Activated naive CD8-positive, alpha-beta T cell treated with anti-CD3 and anti-CD28 coated beads, Interleukin-2, amount 50 U/mL, for 24 hours (primary cell): ENCODE data around the gene CES2.
"Not testable (repeated sequence)": the region's sequence is repeated elsewhere in the genome, so short reads cannot be mapped to it uniquely, and the experiment has no call there.

Experiments
- ATAC-seq: fragments of 150-1000 bp; cut with Tn5 transposase; one replicate; pipeline ENCODE4 v1.10.0; 2021
- DNase-seq: peaks from one replicate; pipeline ENCODE4 v3.0.0; 2021
- H3K27ac Mint-ChIP-seq: one replicate; pipeline ENCODE4 v1.8.0; 2021; ENCODE audit warnings: mild to moderate bottlenecking, mixed read lengths
- H3K27me3 Mint-ChIP-seq: one replicate; pipeline ENCODE4 v1.8.0; 2021; ENCODE audit warnings: mixed read lengths
- H3K36me3 Mint-ChIP-seq: one replicate; pipeline ENCODE4 v1.8.0; 2021; ENCODE audit warnings: low read depth, mixed read lengths
- H3K4me1 Mint-ChIP-seq: one replicate; pipeline ENCODE4 v1.8.0; 2021; ENCODE audit warnings: mixed read lengths
- H3K4me3 Mint-ChIP-seq: one replicate; pipeline ENCODE4 v1.8.0; 2021; ENCODE audit warnings: mild to moderate bottlenecking, moderate library complexity, mixed read lengths
- H3K9me3 Mint-ChIP-seq: one replicate; pipeline ENCODE4 v1.8.0; 2021; ENCODE audit warnings: mixed read lengths

Gene CES2

GRCh38 chr16:66976746-66977145 lies 41.4 kb downstream of the CES2 start:
- Mint-ChIP-seq H3K36me3 (no peaks in the 10 kb centered on the region), H3K27ac (no peak overlapping the region), H3K9me3 (no peaks in the 10 kb centered on the region), H3K27me3 (peaks cover 10% of the 10 kb centered on the region), H3K4me3 (no peak overlapping the region), H3K4me1 (peaks cover 29% of the 10 kb centered on the region)
- ATAC-seq (no peak), DNase-seq (no peak)

GRCh38 chr16:66977341-66978113 lies 42.2 kb downstream of the CES2 start:
- ATAC-seq, result peak; percentile 99
- Mint-ChIP-seq H3K36me3 (no peaks in the 10 kb centered on the region), H3K9me3 (no peaks in the 10 kb centered on the region), H3K4me3 (no peak overlapping the region), H3K27ac (peak overlapping the region; percentile 19), H3K27me3 (peaks cover 10% of the 10 kb centered on the region), H3K4me1 (peaks cover 35% of the 10 kb centered on the region)
- DNase-seq, result peak; percentile 94

- peaks cover 10% of the 10 kb centered on the region for H3K27me3 Mint-ChIP-seq
- DNase-seq (no peak), ATAC-seq (no peak)
- no peaks in the 10 kb centered on the region for H3K9me3 Mint-ChIP-seq
- no peak overlapping the region for H3K4me3 Mint-ChIP-seq
- peaks cover 48% of the 10 kb centered on the region for H3K4me1 Mint-ChIP-seq
- no peak overlapping the region for H3K27ac Mint-ChIP-seq
- no peaks in the 10 kb centered on the region for H3K36me3 Mint-ChIP-seq
These were observed 43.8 kb downstream of the CES2 start for GRCh38 chr16:66979011-66979717.

- ATAC-seq, result no peak
- Mint-ChIP-seq H3K9me3 (no peaks in the 10 kb centered on the region), H3K27ac (peak overlapping the region; percentile 98), H3K4me3 (no peak overlapping the region), H3K36me3 (peaks cover 4% of the 10 kb centered on the region), H3K27me3 (no peaks in the 10 kb centered on the region), H3K4me1 (peaks cover 53% of the 10 kb centered on the region)
- no peak for DNase-seq
These were observed 47.7 kb downstream of the CES2 start for GRCh38 chr16:66983033-66983432.

GRCh38 chr16:66984892-66985311 lies 49.6 kb downstream of the CES2 start:
- Mint-ChIP-seq H3K4me3 (peak overlapping the region; percentile 55), H3K9me3 (no peaks in the 10 kb centered on the region), H3K36me3 (peaks cover 4% of the 10 kb centered on the region), H3K27me3 (no peaks in the 10 kb centered on the region), H3K4me1 (peaks cover 52% of the 10 kb centered on the region), H3K27ac (peak overlapping the region; percentile 98)
- ATAC-seq, result peak; percentile 90
- DNase-seq, result peak; percentile 67

- peaks cover 4% of the 10 kb centered on the region for H3K36me3 Mint-ChIP-seq
These were observed 51.2 kb downstream of the CES2 start for GRCh38 chr16:66986559-66986958.

GRCh38 chr16:66988197-66988788 lies 53.0 kb downstream of the CES2 start, which contains the start of gene CES4A:
Gene CES4A (plus strand): TSS chr16:66988589. CDS start chr16:66988773, 184 bp downstream.
- peaks cover 4% of the 10 kb centered on the region for H3K36me3 Mint-ChIP-seq
- H3K4me3 Mint-ChIP-seq, result no peak within 1 kb of the TSS
- H3K27me3 Mint-ChIP-seq, result no peaks in the 10 kb centered on the region
- no peaks in the 10 kb centered on the region for H3K9me3 Mint-ChIP-seq
- peak within 1 kb of the TSS; percentile 42 for H3K27ac Mint-ChIP-seq
- peaks cover 32% of the 10 kb centered on the region for H3K4me1 Mint-ChIP-seq
- ATAC-seq (no peak), DNase-seq (no peak)

More at GRCh38 chr16:66986559-66986958, 51.2 kb downstream of the CES2 start:
- H3K9me3 Mint-ChIP-seq, result no peaks in the 10 kb centered on the region
- peaks cover 42% of the 10 kb centered on the region for H3K4me1 Mint-ChIP-seq
- ATAC-seq (no peak), DNase-seq (no peak)
- H3K4me3 Mint-ChIP-seq, result no peak overlapping the region
- H3K27me3 Mint-ChIP-seq, result no peaks in the 10 kb centered on the region
- peak overlapping the region; percentile 3 for H3K27ac Mint-ChIP-seq

GRCh38 chr16:66991545-66992077 lies 56.3 kb downstream of the CES2 start:
- ATAC-seq, result no peak
- H3K27ac Mint-ChIP-seq, result no peak overlapping the region
- H3K4me1 Mint-ChIP-seq, result peaks cover 6% of the 10 kb centered on the region
- no peaks in the 10 kb centered on the region for H3K9me3 Mint-ChIP-seq
- no peak for DNase-seq
- H3K36me3 Mint-ChIP-seq, result peaks cover 2% of the 10 kb centered on the region
- H3K27me3 Mint-ChIP-seq, result no peaks in the 10 kb centered on the region
- H3K4me3 Mint-ChIP-seq, result no peak overlapping the region

GRCh38 chr16:66993558-66993957 lies 58.2 kb downstream of the CES2 start:
- H3K4me1 Mint-ChIP-seq, result not testable (repeated sequence)

More at GRCh38 chr16:66993558-66993957, 58.2 kb downstream of the CES2 start:
- ATAC-seq, H3K4me3 Mint-ChIP-seq, DNase-seq, H3K36me3 Mint-ChIP-seq, H3K27ac Mint-ChIP-seq, H3K27me3 Mint-ChIP-seq, H3K9me3 Mint-ChIP-seq: not testable (repeated sequence)
